H1 (cell line): ENCODE data around the gene TMEM117. TPM values are rescaled to one million over a fixed set of nuclear protein-coding genes. Genes with fewer than 3 reads are reported as not detected.

Source experiments
- RXRA ChIP-seq: IDR thresholded peaks from 2 replicates; pipeline ENCODE4 v1.6.1; 2011; ENCODE audit warnings: low read depth, mild to moderate bottlenecking, low read length, moderate library complexity; ENCODE audit not compliant: insufficient read depth
- TEAD4 ChIP-seq: IDR thresholded peaks from 2 replicates; pipeline ENCODE4 v1.6.1; 2012; ENCODE audit warnings: low read depth, low read length, inconsistent platforms, mixed read lengths
- polyA plus RNA-seq, 7 experiments: library from polyadenylated mRNA; depleted of rRNA in 3 of 7; stranded (reverse) in 5 of 7; unstranded in 2 of 7; fragments of >200 nt in 5 of 7; fragments of 200-250 nt in 2 of 7; gene quantifications; 1 replicate in 5 of 7; 2 replicates in 1 of 7; 4 replicates in 1 of 7; pipeline versions ENCODE4 v1.2.1 to v1.2.3, GENCODE V29; 2011 to 2013; ENCODE audit warnings: missing spikeins in 2 of 7, mixed read lengths in 2 of 7
- total RNA-seq: library from RNA; stranded (reverse); fragmentation: NEBNext Ultra II Directional; extraction: Animal tissue kit (Norgen Biotek cat#: 25700); gene quantifications from 2 replicates; pipeline ENCODE4 v1.2.1, GENCODE V29; 2021

The TMEM117 gene
- total and polyA plus RNA-seq, 2 of the 8 experiments (the other 6 are each of a cell fraction or from before 2014, with no cell fraction given), result 0.80 to 1.4 TPM

DNA sequence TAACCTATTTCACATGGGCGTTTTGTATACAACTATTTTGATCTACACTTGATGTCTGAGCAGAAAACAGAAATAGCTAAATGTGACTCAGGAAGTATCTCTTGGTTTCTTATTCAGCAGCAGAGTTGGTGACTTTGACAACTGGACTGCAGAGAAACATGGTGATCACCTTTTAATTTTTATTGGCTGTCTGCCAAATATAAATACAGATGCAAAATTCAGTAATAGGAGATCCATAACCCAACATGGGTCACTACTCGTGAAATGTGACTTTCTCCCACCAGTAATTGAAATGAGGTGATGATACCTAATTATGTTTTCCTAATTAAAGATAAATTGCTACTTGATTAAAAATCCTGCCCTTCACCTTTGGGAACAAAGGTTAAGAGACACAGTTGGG lies 553.2 kb downstream of the TMEM117 start (continued):
- no peak for TF ChIP-seq RXRA
- TF ChIP-seq TEAD4, result no peak
